HepG2 (cell line): Measurements from ENCODE around the gene RPS14. TPM values are rescaled to one million over a fixed set of nuclear protein-coding genes. Genes with fewer than 3 reads are reported as not detected.

ENCODE experiments used
- CREB3 ChIP-seq: sonication (generic); formaldehyde crosslinking; IDR thresholded peaks from 2 replicates; pipeline ENCODE4 v1.5.0; 2020; ENCODE audit warnings: missing genetic modification reagents
- GRHL1 ChIP-seq: sonication (generic); formaldehyde crosslinking; conservative IDR thresholded peaks from 2 replicates; pipeline ENCODE4 v1.8.0; 2022; ENCODE audit warnings: missing genetic modification reagents
- KLF13 ChIP-seq: sonication (generic); formaldehyde crosslinking; IDR thresholded peaks from 2 replicates; pipeline ENCODE4 v1.4.0; 2020; ENCODE audit warnings: mild to moderate bottlenecking, missing genetic modification reagents
- NFAT5 ChIP-seq: sonication (generic); formaldehyde crosslinking; IDR thresholded peaks from 2 replicates; pipeline ENCODE4 v1.4.0; 2020; ENCODE audit warnings: missing genetic modification reagents
- NRL ChIP-seq: sonication (generic); formaldehyde crosslinking; IDR thresholded peaks from 2 replicates; pipeline ENCODE4 v1.5.0; 2020; ENCODE audit warnings: missing genetic modification reagents, mild to moderate bottlenecking, moderate library complexity, borderline replicate concordance
- SMARCE1 ChIP-seq: fragments of 450-650 bp; IDR thresholded peaks from 2 replicates; pipeline ENCODE4 v1.6.1; 2017; ENCODE audit warnings: borderline replicate concordance
- USF2 ChIP-seq, 2 experiments: sonication (generic) in 1 of 2; formaldehyde crosslinking in 1 of 2; IDR thresholded peaks; 2 replicates each; pipeline versions ENCODE4 v1.5.1 to v1.6.1; 2011 to 2020; ENCODE audit warnings: borderline replicate concordance in 1 of 2, low read depth in 1 of 2, low read length in 1 of 2, mild to moderate bottlenecking in 1 of 2, missing genetic modification reagents in 1 of 2, moderate library complexity in 1 of 2
- ZNF207 ChIP-seq: fragments of 450-650 bp; IDR thresholded peaks from 2 replicates; pipeline ENCODE4 v1.6.1; 2016; ENCODE audit warnings: antibody characterized with exemption, borderline replicate concordance
- ZNF331 ChIP-seq: sonication (generic); formaldehyde crosslinking; IDR thresholded peaks from 2 replicates; pipeline ENCODE4 v1.4.0; 2020; ENCODE audit warnings: missing genetic modification reagents
- ZNF501 ChIP-seq: sonication (generic); formaldehyde crosslinking; IDR thresholded peaks from 2 replicates; pipeline ENCODE4 v1.5.1; 2020; ENCODE audit warnings: mild to moderate bottlenecking, moderate library complexity, missing genetic modification reagents
- ZNF552 ChIP-seq: sonication (generic); formaldehyde crosslinking; IDR thresholded peaks from 2 replicates; pipeline ENCODE4 v1.9.0; 2022; ENCODE audit warnings: missing genetic modification reagents, mild to moderate bottlenecking, borderline replicate concordance
- ZNF572 ChIP-seq: sonication (generic); formaldehyde crosslinking; IDR thresholded peaks from 2 replicates; pipeline ENCODE4 v1.5.1; 2020; ENCODE audit warnings: mild to moderate bottlenecking, missing genetic modification reagents
- ZNF746 ChIP-seq: sonication (generic); formaldehyde crosslinking; IDR thresholded peaks from 2 replicates; pipeline ENCODE4 v1.8.0; 2022; ENCODE audit warnings: mild to moderate bottlenecking, missing genetic modification reagents
- ZSCAN25 ChIP-seq: sonication (generic); formaldehyde crosslinking; IDR thresholded peaks from 2 replicates; pipeline ENCODE4 v1.8.0; 2022; ENCODE audit warnings: mild to moderate bottlenecking, missing genetic modification reagents
- ZSCAN5A ChIP-seq: sonication (generic); formaldehyde crosslinking; IDR thresholded peaks from 2 replicates; pipeline ENCODE4 v1.8.0; 2022; ENCODE audit warnings: mild to moderate bottlenecking, missing genetic modification reagents, borderline replicate concordance
- polyA plus RNA-seq, 8 experiments: library from polyadenylated mRNA; depleted of rRNA in 3 of 8; stranded (reverse) in 7 of 8; unstranded in 1 of 8; fragments of >200 nt; fragmentation: Illumina TruSeq in 4 of 8; extraction: Trizol in 4 of 8; gene quantifications; 2 replicates each; pipeline versions ENCODE4 v1.2.1 to v1.2.3, GENCODE V29; 2011 to 2016; ENCODE audit warnings: low read depth in 4 of 8, missing spikeins in 1 of 8, mixed read lengths in 1 of 8; ENCODE audit not compliant: insufficient read depth in 1 of 8
- total RNA-seq, 5 experiments: library from RNA; depleted of rRNA; stranded (reverse); fragments of >200 nt; fragmentation: Illumina TruSeq; extraction: Trizol; gene quantifications; 2 replicates each; pipeline ENCODE4 v1.2.3, GENCODE V29; 2016; ENCODE audit warnings: low read depth in 1 of 5

RPS14 gene
- total and polyA plus RNA-seq, 2 of the 13 experiments (the other 11 are each of a cell fraction or from before 2014, with no cell fraction given) = 2,116 to 3,295 TPM

GRCh38 chr5:150449517-150450339, at the start of gene RPS14 (continued):
- TF ChIP-seq NFAT5 (CRISPR knock-in tag) = peak; percentile 53; the same call in 1 of the 2 replicates
- TF ChIP-seq ZSCAN5A (CRISPR knock-in tag) = no peak; the same call in 1 of the 2 replicates
- no peak for TF ChIP-seq GRHL1 (CRISPR knock-in tag)
- peak; percentile 73 for TF ChIP-seq ZSCAN25 (CRISPR knock-in tag)
- TF ChIP-seq ZNF501 (CRISPR knock-in tag) = peak; percentile 96
- no peak for TF ChIP-seq SMARCE1
- peak; percentile 33; the same call in 1 of the 2 replicates for TF ChIP-seq ZNF331 (CRISPR knock-in tag)
- no peak for TF ChIP-seq ZNF572 (CRISPR knock-in tag)
- no peak for TF ChIP-seq ZNF552
- TF ChIP-seq USF2 (IDR thresholded peaks at IDR 0.05; ENCODE audit: low read depth, low read length) = 0 out of 2 replicates have a peak, but pooled peaks have one; percentile 28
- peak; percentile 74; the same call in 1 of the 2 replicates for TF ChIP-seq USF2 (CRISPR knock-in tag; IDR thresholded peaks at IDR 0.05; ENCODE audit: borderline replicate concordance)
- no peak; the same call in 1 of the 2 replicates for TF ChIP-seq KLF13 (CRISPR knock-in tag)
- no peak; the same call in 1 of the 2 replicates for TF ChIP-seq CREB3
- TF ChIP-seq NRL = peak; percentile 95
- no peak for TF ChIP-seq ZNF207
- TF ChIP-seq ZNF746 (CRISPR knock-in tag) = 0 out of 2 replicates have a peak, but pooled peaks have one; percentile 29
